ENCODE results near the gene FHIT.

Gene FHIT

GRCh38 chr3:61110576-61110975, 140.7 kb downstream of the FHIT start:
- Histone ChIP-seq H3F3A (ENCODE audit: control insufficient read depth, insufficient read depth) (no peaks in the 10 kb centered on the region), H3K27me3 (ENCODE audit: control insufficient read depth, low read length) (no peaks in the 10 kb centered on the region), H3K36me3 (ENCODE audit: control insufficient read depth, low read length) (no peaks in the 10 kb centered on the region), H3K4me3 (ENCODE audit: low read length) (no peak overlapping the region), H3K79me2 (ENCODE audit: control insufficient read depth, low read length) (no peaks in the 10 kb centered on the region), H3K9me3 (ENCODE audit: control insufficient read depth, insufficient read depth, low read length) (no peaks in the 10 kb centered on the region), H3K4me1 (ENCODE audit: control insufficient read depth, low read length) (no peaks in the 10 kb centered on the region), H4K20me1 (ENCODE audit: control insufficient read depth, insufficient read depth, low read depth, low read length) (no peaks in the 10 kb centered on the region), H3K9me2 (replicated peaks; ENCODE audit: control insufficient read depth, low read length) (no peaks in the 10 kb centered on the region), H3K27ac (ENCODE audit: low read depth, low read length) (no peak overlapping the region), H3K4me2 (ENCODE audit: low read length) (no peak overlapping the region)
- TF ChIP-seq CTCF (IDR thresholded peaks at IDR 0.05; ENCODE audit: low read depth, low read length, poor library complexity, severe bottlenecking): no peak
- no peak for TF ChIP-seq EZH2phosphoT487 (IDR thresholded peaks at IDR 0.05; ENCODE audit: borderline replicate concordance, low read length)

DNA sequence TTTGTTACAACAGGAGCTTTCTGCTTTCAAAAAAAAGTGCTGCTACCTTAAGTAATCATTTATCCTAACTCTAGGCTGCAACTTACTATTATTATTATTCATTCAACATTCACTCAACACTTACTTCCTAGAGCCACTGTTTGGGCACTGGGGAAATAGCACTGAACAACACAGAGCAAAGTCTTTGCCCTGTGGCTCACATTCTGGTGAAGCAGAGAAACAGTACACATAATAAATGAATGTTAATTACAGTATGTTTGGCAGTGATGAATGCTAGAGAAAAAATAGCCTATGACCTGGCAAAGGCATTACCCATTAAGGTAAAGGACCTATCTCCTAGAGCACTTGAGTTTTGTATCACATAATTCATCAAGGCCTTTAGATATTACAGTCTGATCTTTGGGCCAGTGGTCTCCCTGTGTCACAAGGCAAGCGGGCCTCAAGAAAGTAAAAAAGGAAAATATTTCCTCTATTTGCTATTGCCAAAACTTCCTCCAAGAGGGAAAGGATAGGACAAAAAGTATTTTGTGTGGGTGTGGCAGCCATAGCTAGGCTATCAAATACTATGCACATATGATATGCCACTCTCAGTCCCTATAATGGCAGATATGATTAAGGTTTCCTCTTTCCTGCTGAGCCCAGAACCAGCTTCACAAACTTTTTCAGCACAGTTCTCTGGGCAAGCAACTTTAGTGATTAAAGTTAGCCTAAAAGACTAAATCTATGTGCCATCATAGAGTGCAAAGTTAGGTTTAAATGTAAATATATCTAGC, 142.8 kb downstream of the FHIT start:
- H3K4me3 ChIP-seq (ENCODE audit: low read length): no peak overlapping the region
- no peaks in the 10 kb centered on the region for H3K4me1 ChIP-seq (ENCODE audit: control insufficient read depth, low read length)
- no peaks in the 10 kb centered on the region for H3K27me3 ChIP-seq (ENCODE audit: control insufficient read depth, low read length)
- no peak overlapping the region for H3K4me2 ChIP-seq (ENCODE audit: low read length)
- no peaks in the 10 kb centered on the region for H3K9me2 ChIP-seq (replicated peaks; ENCODE audit: control insufficient read depth, low read length)
- no peaks in the 10 kb centered on the region for H3F3A ChIP-seq (ENCODE audit: control insufficient read depth, insufficient read depth)
- no peaks in the 10 kb centered on the region for H3K79me2 ChIP-seq (ENCODE audit: control insufficient read depth, low read length)
- H3K9me3 ChIP-seq (ENCODE audit: control insufficient read depth, insufficient read depth, low read length): no peaks in the 10 kb centered on the region
- no peaks in the 10 kb centered on the region for H4K20me1 ChIP-seq (ENCODE audit: control insufficient read depth, insufficient read depth, low read depth, low read length)
- no peak overlapping the region for H3K27ac ChIP-seq (ENCODE audit: low read depth, low read length)
- H3K36me3 ChIP-seq (ENCODE audit: control insufficient read depth, low read length): no peaks in the 10 kb centered on the region
- TF ChIP-seq CTCF (IDR thresholded peaks at IDR 0.05; ENCODE audit: low read depth, low read length, poor library complexity, severe bottlenecking) (no peak), EZH2phosphoT487 (IDR thresholded peaks at IDR 0.05; ENCODE audit: borderline replicate concordance, low read length) (no peak)

- Histone ChIP-seq H3K27ac (ENCODE audit: low read depth, low read length) (no peak overlapping the region), H3F3A (ENCODE audit: control insufficient read depth, insufficient read depth) (no peaks in the 10 kb centered on the region), H3K4me1 (ENCODE audit: control insufficient read depth, low read length) (no peaks in the 10 kb centered on the region), H3K9me3 (ENCODE audit: control insufficient read depth, insufficient read depth, low read length) (no peaks in the 10 kb centered on the region), H3K9me2 (replicated peaks; ENCODE audit: control insufficient read depth, low read length) (no peaks in the 10 kb centered on the region), H3K4me3 (ENCODE audit: low read length) (no peak overlapping the region), H3K27me3 (ENCODE audit: control insufficient read depth, low read length) (no peaks in the 10 kb centered on the region), H3K79me2 (ENCODE audit: control insufficient read depth, low read length) (no peaks in the 10 kb centered on the region), H3K36me3 (ENCODE audit: control insufficient read depth, low read length) (no peaks in the 10 kb centered on the region), H3K4me2 (ENCODE audit: low read length) (no peak overlapping the region), H4K20me1 (ENCODE audit: control insufficient read depth, insufficient read depth, low read depth, low read length) (no peaks in the 10 kb centered on the region)
- TF ChIP-seq EZH2phosphoT487 (IDR thresholded peaks at IDR 0.05; ENCODE audit: borderline replicate concordance, low read length): no peak
- no peak for TF ChIP-seq CTCF (IDR thresholded peaks at IDR 0.05; ENCODE audit: low read depth, low read length, poor library complexity, severe bottlenecking)
Measured at GRCh38 chr3:61094608-61095007, 156.6 kb downstream of the FHIT start.
